Cardiac muscle cell (in vitro differentiated cells and primary cell): ENCODE measurements around the gene RARB. TPM values are rescaled to one million over a fixed set of nuclear protein-coding genes. Genes with fewer than 3 reads are reported as not detected.

Source experiments
- DNase-seq, 2 donors: peaks; one replicate each; pipeline versions ENCODE4 v3.0.0 to v3.0.0-alpha.2; 2010 to 2017; ENCODE audit warnings: low read depth in 1 of 2, low spot score in 1 of 2
- H3K27ac ChIP-seq: fragments of 200-600 bp; sonication (generic); 2 replicates; pipeline ENCODE4 v1.5.1; 2016
- H3K27me3 ChIP-seq: fragments of 200-600 bp; sonication (generic); 2 replicates; pipeline ENCODE4 v1.6.0; 2016; ENCODE audit warnings: control low read depth
- H3K36me3 ChIP-seq: fragments of 200-600 bp; sonication (generic); 2 replicates; pipeline ENCODE4 v1.5.1; 2016; ENCODE audit warnings: control low read depth
- H3K4me1 ChIP-seq: fragments of 200-600 bp; sonication (generic); 2 replicates; pipeline ENCODE4 v1.8.1; 2017; ENCODE audit warnings: low read depth, mild to moderate bottlenecking, mixed run types
- H3K4me3 ChIP-seq: fragments of 200-600 bp; sonication (generic); 2 replicates; pipeline ENCODE4 v1.5.1; 2016; ENCODE audit warnings: mild to moderate bottlenecking
- H3K9me3 ChIP-seq: fragments of 200-600 bp; sonication (generic); 2 replicates; pipeline ENCODE4 v1.5.1; 2017; ENCODE audit warnings: low read depth, mild to moderate bottlenecking, control low read depth
- CTCF ChIP-seq: IDR thresholded peaks from 2 replicates; pipeline ENCODE4 v1.5.1; 2012; ENCODE audit warnings: low read depth, mild to moderate bottlenecking, low read length
- polyA plus RNA-seq: library from polyadenylated mRNA; unstranded; fragments of >200 nt; fragmentation: Nextera tagmentation; extraction: Ambion mirVana; gene quantifications from 2 replicates; pipeline ENCODE4 v1.2.1, GENCODE V29; 2016
- total RNA-seq: library from RNA; depleted of rRNA; stranded (reverse); fragments of >200 nt; gene quantifications from 2 replicates; pipeline ENCODE4 v1.2.3, GENCODE V29; 2016

The RARB gene
- total and polyA plus RNA-seq, 2 experiments from 2014 or later = 22.4 to 27.2 TPM

DNA sequence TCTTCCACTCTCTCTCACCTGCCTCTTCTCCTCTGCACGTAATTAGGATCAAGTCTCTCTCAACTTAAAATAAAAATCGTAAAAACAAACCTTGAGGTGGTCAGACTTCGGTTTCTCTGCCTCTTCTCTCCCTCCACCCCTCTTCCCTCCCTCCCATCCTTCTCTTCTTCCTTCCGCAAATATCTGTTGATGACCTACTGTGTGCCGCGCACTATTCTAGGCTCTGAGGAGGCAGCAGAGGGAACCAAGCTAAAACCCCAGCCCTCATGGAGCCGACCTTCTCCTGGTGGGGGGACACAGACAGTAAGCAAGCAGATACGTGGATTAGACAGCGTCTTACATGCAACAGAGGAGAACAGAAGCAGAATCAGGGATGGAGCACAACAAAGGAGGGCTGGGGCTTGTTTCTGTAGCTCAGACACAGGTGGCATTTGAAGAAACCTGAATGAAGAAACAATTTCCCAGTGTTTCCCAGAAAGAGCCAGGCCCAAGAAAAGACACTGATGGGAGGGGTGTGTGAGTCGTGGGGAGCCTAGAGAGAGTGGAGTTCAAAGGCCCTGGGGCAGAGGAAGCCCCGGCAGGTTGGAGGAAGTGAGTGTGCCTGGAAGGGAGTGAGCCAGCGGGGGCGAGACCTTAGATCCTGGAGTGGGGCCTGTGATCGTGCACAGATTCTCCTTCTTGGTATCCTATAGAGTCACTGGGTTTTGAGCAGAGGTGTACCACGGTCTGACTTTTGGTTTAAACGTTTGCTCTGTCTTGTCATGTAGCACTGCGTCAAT, 156.1 kb downstream of the RARB start:
- H3K4me3 ChIP-seq = no peak overlapping the region
- H3K27me3 ChIP-seq = no peaks in the 10 kb centered on the region
- peaks cover 4% of the 10 kb centered on the region for H3K36me3 ChIP-seq
- peak overlapping the region; percentile 81 for H3K27ac ChIP-seq
- no peaks in the 10 kb centered on the region for H3K9me3 ChIP-seq
- peaks cover 12% of the 10 kb centered on the region for H3K4me1 ChIP-seq
- no peak for TF ChIP-seq CTCF
- no peak for DNase-seq

DNA sequence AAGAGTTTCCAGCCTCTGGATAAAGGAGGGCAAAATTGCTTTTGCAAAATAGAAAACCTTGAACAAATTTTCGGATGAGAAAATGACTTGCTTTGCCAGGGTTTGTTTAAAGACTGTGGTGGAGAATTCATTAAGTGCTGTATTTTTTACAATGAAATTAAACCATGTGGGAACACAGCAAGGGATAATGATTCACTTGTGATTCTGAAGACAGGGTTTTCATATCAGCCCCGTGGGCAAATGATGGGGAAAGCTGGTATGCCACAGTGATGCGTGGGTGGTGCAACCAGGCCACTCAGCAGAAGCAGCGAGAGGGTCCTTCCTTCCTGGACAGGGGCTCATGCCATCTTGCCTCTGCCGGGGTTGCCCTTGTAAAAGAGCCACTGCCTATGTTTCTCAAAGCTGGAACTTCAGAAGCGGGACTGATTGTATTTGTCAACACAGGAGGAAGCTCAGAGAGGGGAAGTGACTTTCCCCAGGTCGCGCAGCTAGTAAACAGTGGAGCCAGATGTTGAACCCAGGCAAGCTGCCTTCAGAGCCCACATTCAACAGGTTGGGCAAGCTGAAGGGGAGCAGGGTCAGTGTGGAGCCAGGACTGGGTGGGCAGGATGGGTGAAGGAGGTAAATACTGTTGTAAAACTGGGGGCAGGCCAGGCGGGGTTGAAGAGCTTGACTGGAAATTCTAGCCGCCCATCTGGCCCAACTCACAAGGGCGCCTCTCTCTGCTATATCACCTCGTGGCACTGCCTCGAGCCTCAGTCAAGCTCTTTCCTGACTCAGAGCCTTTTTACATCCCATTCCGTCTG, 157.5 kb downstream of the RARB start:
- Histone ChIP-seq H3K27ac (peak overlapping the region; percentile 16), H3K9me3 (no peaks in the 10 kb centered on the region), H3K4me1 (peaks cover 25% of the 10 kb centered on the region), H3K4me3 (no peak overlapping the region), H3K36me3 (peaks cover 4% of the 10 kb centered on the region), H3K27me3 (no peaks in the 10 kb centered on the region)
- no peak for DNase-seq
- TF ChIP-seq CTCF = no peak

DNA sequence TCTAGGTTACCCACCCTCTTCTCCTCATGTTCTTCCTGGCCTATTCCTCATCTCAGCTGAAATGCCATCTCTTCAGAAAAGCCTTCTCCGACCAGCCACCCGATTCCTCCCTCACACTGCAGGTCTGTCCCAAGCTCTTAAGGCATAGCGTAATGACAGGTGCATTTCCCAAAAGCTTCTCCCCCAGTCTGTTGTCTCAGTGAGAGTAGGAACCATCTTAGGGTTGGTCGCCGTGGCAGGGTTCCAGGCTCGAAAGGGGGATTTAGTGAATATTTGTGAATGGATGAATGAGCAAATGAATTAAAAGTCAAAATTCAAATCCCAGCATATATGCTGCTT, 158.1 kb downstream of the RARB start:
- no peak for DNase-seq
- Histone ChIP-seq H3K9me3 (no peaks in the 10 kb centered on the region), H3K4me1 (peaks cover 26% of the 10 kb centered on the region), H3K4me3 (no peak overlapping the region), H3K27me3 (no peaks in the 10 kb centered on the region), H3K36me3 (peaks cover 3% of the 10 kb centered on the region), H3K27ac (no peak overlapping the region)
- no peak for TF ChIP-seq CTCF

- no peak for DNase-seq
- H3K4me3 ChIP-seq = no peak overlapping the region
- no peak for TF ChIP-seq CTCF
- H3K27ac ChIP-seq = no peak overlapping the region
- no peaks in the 10 kb centered on the region for H3K36me3 ChIP-seq
- H3K27me3 ChIP-seq = no peaks in the 10 kb centered on the region
- H3K4me1 ChIP-seq = peaks cover 26% of the 10 kb centered on the region
- H3K9me3 ChIP-seq = no peaks in the 10 kb centered on the region
Measured at GRCh38 chr3:25586553-25586952, 158.5 kb downstream of the RARB start.

DNA sequence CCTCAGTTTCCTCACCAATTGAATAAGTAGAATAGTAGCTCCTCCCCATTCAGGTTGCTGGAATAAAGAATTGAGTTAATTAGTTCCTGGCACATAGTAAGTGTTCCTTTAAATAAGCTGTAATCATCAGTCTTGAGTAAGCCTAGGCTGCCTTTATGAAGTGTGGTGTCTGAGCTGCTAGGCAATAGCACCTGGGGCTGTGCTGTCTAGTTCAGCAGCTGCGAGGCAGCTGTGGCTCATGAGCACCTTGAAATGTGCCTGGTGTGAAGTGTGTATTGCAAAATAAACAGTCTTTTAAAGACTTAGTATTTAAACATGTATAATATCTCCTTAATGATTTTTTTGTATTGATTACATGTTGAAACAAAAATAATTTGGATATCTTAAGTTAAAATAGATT, 159.0 kb downstream of the RARB start:
- DNase-seq = no peak
- H3K9me3 ChIP-seq = no peaks in the 10 kb centered on the region
- no peak overlapping the region for H3K27ac ChIP-seq
- no peaks in the 10 kb centered on the region for H3K27me3 ChIP-seq
- no peaks in the 10 kb centered on the region for H3K36me3 ChIP-seq
- TF ChIP-seq CTCF = no peak
- no peak overlapping the region for H3K4me3 ChIP-seq
- H3K4me1 ChIP-seq = peaks cover 27% of the 10 kb centered on the region
